ENCODE data around the gene BTN2A1.

GRCh38 chr6:26474439-26474881, 16.7 kb downstream of the BTN2A1 start:
- TF ChIP-seq CTCF (IDR thresholded peaks at IDR 0.05 in 4 of 5, conservative IDR thresholded peaks at IDR 0.05 in 1 of 5) (no peak), POLR2A (IDR thresholded peaks at IDR 0.05) (no peak)
